Aorta (tissue), 5 donors: ENCODE results near the gene C5orf15. TPM values are rescaled to one million over a fixed set of nuclear protein-coding genes. Genes with fewer than 3 reads are reported as not detected.

Experiments used
- ATAC-seq: fragments of 200-7000 bp; cut with Tn5 transposase; one replicate; pipeline ENCODE4 v1.9.1; 2022; ENCODE audit warnings: moderate library complexity; ENCODE audit not compliant: low FRiP score
- DNase-seq, 2 donors: peaks; one replicate each; pipeline ENCODE4 v3.0.0-alpha.2; 2020
- H3K27ac ChIP-seq, 2 donors: one replicate each; pipeline ENCODE4 v1.5.1; 2013; ENCODE audit warnings: low read length in 2 of 2, mild to moderate bottlenecking in 2 of 2, moderate library complexity in 2 of 2, control low read depth in 1 of 2, inconsistent platforms in 1 of 2, low read depth in 1 of 2
- H3K27me3 ChIP-seq, 2 donors: one replicate each; pipeline ENCODE4 v1.6.1; 2013; ENCODE audit warnings: control low read depth in 1 of 2, low read length in 1 of 2, mild to moderate bottlenecking in 1 of 2, moderate library complexity in 1 of 2; ENCODE audit not compliant: insufficient read depth in 2 of 2, control insufficient read depth in 1 of 2
- H3K36me3 ChIP-seq, 2 donors: one replicate each; pipeline ENCODE4 v1.6.1; 2013; ENCODE audit warnings: control low read depth in 1 of 2, low read length in 1 of 2, mild to moderate bottlenecking in 1 of 2; ENCODE audit not compliant: insufficient read depth in 2 of 2, control insufficient read depth in 1 of 2
- H3K4me1 ChIP-seq, 2 donors: one replicate each; pipeline ENCODE4 v1.6.1; 2013; ENCODE audit warnings: low read length in 2 of 2, control low read depth in 1 of 2, mild to moderate bottlenecking in 1 of 2, moderate library complexity in 1 of 2; ENCODE audit not compliant: insufficient read depth in 2 of 2, control insufficient read depth in 1 of 2
- H3K4me3 ChIP-seq, 2 donors: one replicate each; pipeline ENCODE4 v1.5.1; 2013; ENCODE audit warnings: low read length in 2 of 2, control low read depth in 1 of 2, mild to moderate bottlenecking in 1 of 2
- H3K9me3 ChIP-seq: one replicate; pipeline ENCODE4 v1.6.1; 2013; ENCODE audit warnings: mild to moderate bottlenecking, low read length; ENCODE audit not compliant: control insufficient read depth
- WGBS, 2 donors: extraction: QIAGEN DNeasy Blood & Tissue Kit; methylation state at CpG; one replicate each; pipeline ENCODE4 v1.1.7; 2013; 5-methylcytosine and 5-hydroxymethylcytosine counted together
- intact Hi-C, 2 donors: fragments of 100-400 bp; cut with DNase I; formaldehyde crosslinking; loops; one replicate each; pipeline versions ENCODE4 v1.14.2 to v1.15.0; 2022
- polyA plus RNA-seq, 2 donors: library from polyadenylated mRNA; stranded (reverse); fragments of 200-250 nt; gene quantifications; one replicate each; pipeline ENCODE4 v1.2.3, GENCODE V29; 2013
- total RNA-seq, 2 donors: library from RNA; stranded (reverse); fragmentation: NEBNext Ultra II Directional; extraction: Animal tissue kit (Norgen Biotek cat#: 25700); gene quantifications; one replicate each; pipeline ENCODE4 v1.2.1, GENCODE V29; 2021
- donor health status: healthy with polysubstance abuse.
- donor health status: Bipolar disorder and iron deficiency.
- donor health status: DM: no; HTN: no; CAD: no.
- donor health status: DM: no; HTN: no; CAD: no.
- donor health status: DM: yes; HTN: yes; CAD: no.

The C5orf15 gene
- total and polyA plus RNA-seq, 4 donors, result 18.7 to 34.4 (median 31.4) TPM

DNA sequence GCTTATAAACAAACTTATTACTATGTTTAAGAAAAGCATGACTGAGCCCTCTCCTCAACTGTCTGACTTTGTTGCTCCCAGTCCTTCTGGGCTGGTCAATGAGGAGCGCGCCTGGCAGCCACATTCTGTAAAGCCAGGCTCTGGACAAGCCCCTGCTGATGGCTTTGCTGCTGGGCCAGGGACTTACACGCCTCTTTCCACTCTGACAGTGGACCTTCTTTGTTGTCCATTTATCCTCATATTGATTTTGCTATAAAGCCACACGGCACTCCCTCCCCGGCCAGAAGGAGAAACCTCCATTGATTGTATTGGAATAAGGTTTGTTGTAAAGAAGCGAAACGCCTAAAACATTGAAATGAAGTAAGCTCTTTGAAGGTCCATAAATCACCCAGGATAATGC lies 50.6 kb downstream of the C5orf15 start:
- Histone ChIP-seq H3K9me3 (no peaks in the 10 kb centered on the region), H3K27ac (no peak overlapping the region), H3K36me3 (no peaks in the 10 kb centered on the region), H3K4me1 (no peaks in the 10 kb centered on the region), H3K4me3 (no peak overlapping the region), H3K27me3 (no peaks in the 10 kb centered on the region)
- WGBS, 2 donors, result 91 to 93% methylated on average over 7 of the region's 7 CpGs
- intact Hi-C loops, result no loop called here
- DNase-seq, result no peak
- ATAC-seq, result no peak

DNA sequence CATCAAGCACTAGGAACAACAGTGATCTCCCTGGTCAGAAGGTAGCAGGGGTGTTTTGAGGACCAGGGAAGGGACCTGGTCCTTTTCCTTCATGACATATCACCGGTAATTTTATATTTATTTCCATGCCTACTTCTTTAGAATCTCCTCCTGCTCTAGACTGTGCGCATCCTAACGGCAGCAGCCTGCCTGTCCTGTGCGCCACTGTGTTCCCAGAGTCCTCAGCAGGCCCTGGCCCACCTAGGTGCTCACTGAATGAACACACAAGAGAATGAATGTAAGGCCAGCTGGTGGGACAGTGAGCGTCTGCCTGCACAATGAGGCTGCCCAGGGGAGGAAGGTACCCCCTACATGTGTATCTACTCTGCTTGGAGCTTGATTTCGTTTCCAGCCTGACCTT lies 51.5 kb downstream of the C5orf15 start:
- Histone ChIP-seq H3K27me3 (no peaks in the 10 kb centered on the region), H3K36me3 (no peaks in the 10 kb centered on the region), H3K4me3 (no peak overlapping the region), H3K9me3 (no peaks in the 10 kb centered on the region), H3K27ac (no peak overlapping the region), H3K4me1 (no peaks in the 10 kb centered on the region)
- no peak for ATAC-seq
- 93 to 95% methylated on average over 6 of the region's 6 CpGs for WGBS, 2 donors
- no peak for DNase-seq
- intact Hi-C loops, result no loop called here

DNA sequence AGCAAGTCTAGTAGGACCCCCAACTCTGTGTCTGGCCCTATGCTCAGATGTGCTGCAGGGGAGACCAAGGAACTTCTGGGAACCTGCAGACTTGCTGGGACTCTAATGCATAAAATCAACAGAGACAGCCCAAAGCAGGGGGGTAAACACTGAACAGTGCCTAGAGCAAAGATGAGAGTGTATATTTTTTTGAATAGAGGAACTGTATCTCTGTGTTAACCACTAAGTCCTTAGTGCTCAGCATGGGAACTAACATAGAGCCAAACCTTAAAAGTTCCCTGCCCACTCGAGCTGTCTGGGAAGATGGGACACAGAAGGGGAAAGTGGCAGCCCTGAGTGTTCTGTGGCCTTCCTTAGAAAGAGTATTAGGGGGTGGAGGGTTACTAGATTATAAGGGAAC lies 51.9 kb downstream of the C5orf15 start:
- DNase-seq (no peak), ATAC-seq (no peak)
- Histone ChIP-seq H3K27me3 (no peaks in the 10 kb centered on the region), H3K27ac (no peak overlapping the region), H3K36me3 (no peaks in the 10 kb centered on the region), H3K9me3 (no peaks in the 10 kb centered on the region), H3K4me1 (no peaks in the 10 kb centered on the region), H3K4me3 (no peak overlapping the region)
- WGBS, 2 donors, result 85 to 94% methylated on average over 1 of the region's 1 CpG
- intact Hi-C loops, result no loop called here

DNA sequence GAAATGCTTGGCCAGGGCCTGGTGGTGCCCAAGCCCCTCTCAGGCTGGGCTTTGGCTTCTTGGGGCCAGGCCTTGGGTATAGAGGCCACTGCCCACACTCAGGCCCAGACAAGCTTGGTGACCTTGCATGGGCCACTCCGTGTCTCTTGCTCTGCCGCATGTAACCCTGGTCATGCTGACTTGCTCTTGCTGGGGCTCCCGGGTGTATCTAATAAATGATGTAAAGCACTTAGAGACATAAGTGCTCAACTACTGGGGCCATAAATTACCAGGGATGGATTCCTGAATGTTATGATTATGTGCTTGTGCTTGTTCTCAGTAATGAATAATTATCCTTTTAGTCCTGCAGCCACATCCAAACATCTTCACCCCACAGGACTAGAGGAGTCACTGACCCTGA lies 54.0 kb downstream of the C5orf15 start:
- Histone ChIP-seq H3K27me3 (no peaks in the 10 kb centered on the region), H3K9me3 (no peaks in the 10 kb centered on the region), H3K4me1 (no peaks in the 10 kb centered on the region), H3K36me3 (no peaks in the 10 kb centered on the region), H3K27ac (no peak overlapping the region), H3K4me3 (no peak overlapping the region)
- intact Hi-C loops, result no loop called here
- ATAC-seq, result no peak
- DNase-seq, result no peak
- WGBS, 2 donors, result 88 to 94% methylated on average over 3 of the region's 3 CpGs

DNA sequence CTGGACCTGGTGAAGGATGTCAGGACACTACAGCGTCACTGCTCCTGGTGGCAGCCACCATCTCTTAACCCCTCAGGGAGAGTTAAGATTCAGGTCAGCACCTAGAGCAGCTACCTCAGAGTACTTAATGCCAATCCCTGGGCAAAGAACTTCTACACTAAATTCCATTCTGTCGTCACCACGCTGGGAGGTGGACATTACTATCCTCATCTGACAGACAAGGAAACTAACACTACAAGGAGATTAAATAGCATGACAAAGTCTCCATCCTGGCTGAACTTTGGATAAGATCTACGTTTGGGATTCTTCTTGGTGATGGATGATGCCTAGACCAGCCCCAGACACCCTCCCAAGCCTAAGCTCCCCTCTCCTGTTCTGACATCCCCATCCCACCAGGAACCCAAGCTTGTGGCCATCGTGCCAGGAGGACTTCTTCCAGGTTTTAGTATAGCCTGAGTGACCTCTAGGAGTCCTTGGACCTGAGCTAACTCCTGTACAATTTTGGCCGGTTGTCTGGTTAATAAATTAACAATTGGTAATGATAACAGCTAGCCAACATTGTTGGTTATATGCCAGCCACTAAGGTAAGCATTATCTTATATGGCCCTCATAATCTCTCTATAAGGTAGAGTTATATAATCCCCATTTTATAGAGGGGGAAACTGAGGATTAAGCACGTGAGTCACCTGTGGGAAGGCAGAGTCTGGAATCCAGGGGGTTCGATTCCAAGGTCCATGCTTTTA lies 54.8 kb downstream of the C5orf15 start:
- H3K36me3 ChIP-seq, result no peaks in the 10 kb centered on the region
- WGBS, 2 donors, result 90% methylated on average over 8 of the region's 8 CpGs
- intact Hi-C loops, result no loop called here

DNA sequence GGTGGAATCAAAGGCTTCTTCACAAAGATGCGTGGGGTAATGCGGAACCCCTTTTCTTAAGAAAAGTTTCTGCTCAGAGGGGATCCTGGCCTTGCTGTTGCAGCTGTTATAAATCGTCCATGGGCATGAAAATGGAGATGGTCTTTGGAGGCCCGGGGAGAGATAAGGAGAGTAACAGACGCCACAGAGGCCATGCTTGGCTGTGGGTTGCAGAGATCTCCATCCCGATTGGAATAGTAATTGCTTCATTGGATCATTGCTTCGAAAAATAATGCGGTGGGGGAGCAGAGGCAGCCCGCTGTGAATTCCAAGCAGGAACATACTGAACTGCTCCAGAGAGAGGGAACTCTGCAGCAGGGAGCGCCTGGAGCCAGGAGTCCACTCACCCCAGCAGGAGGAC lies 55.5 kb downstream of the C5orf15 start:
- ATAC-seq (no peak), DNase-seq (no peak)
- H3K27ac ChIP-seq, result no peak overlapping the region
- H3K27me3 ChIP-seq, result no peaks in the 10 kb centered on the region
- H3K36me3 ChIP-seq, result no peaks in the 10 kb centered on the region
- intact Hi-C loops, result no loop called here
- no peaks in the 10 kb centered on the region for H3K4me1 ChIP-seq
- WGBS, 2 donors, result 80 to 88% methylated on average over 10 of the region's 10 CpGs
- H3K4me3 ChIP-seq, result no peak overlapping the region
- no peaks in the 10 kb centered on the region for H3K9me3 ChIP-seq

More for the DNA sequence above, 54.8 kb downstream of the C5orf15 start:
- Histone ChIP-seq H3K27me3 (no peaks in the 10 kb centered on the region), H3K4me1 (no peaks in the 10 kb centered on the region), H3K27ac (no peak overlapping the region), H3K9me3 (no peaks in the 10 kb centered on the region), H3K4me3 (no peak overlapping the region)
- ATAC-seq (no peak), DNase-seq (no peak)

DNA sequence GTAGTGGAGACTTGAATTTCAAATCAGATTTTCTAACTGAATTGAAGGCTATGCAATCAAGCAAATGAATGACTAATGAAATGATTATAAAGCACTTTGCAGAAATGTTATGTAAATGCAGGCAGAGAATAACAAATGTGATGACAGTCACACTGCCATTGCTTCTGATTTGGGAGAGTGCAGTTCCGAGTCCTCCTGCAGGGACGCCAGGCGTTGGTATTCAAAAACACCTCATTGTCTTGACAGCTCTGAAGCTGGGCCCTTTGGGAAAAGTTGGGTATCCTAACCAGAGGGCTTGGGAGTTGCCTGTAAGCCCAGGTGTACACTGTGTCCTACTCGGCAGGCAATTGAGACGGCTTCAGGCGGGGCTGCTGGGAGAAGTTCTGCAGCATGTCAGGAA lies 57.9 kb downstream of the C5orf15 start:
- no peak for ATAC-seq
- H3K4me1 ChIP-seq, result no peaks in the 10 kb centered on the region
- H3K4me3 ChIP-seq, result no peak overlapping the region
- intact Hi-C loops, result no loop called here
- H3K27ac ChIP-seq, result no peak overlapping the region
- H3K9me3 ChIP-seq, result no peaks in the 10 kb centered on the region
- H3K36me3 ChIP-seq, result no peaks in the 10 kb centered on the region
- no peaks in the 10 kb centered on the region for H3K27me3 ChIP-seq
- no peak for DNase-seq
- 84 to 89% methylated on average over 6 of the region's 6 CpGs for WGBS, 2 donors

DNA sequence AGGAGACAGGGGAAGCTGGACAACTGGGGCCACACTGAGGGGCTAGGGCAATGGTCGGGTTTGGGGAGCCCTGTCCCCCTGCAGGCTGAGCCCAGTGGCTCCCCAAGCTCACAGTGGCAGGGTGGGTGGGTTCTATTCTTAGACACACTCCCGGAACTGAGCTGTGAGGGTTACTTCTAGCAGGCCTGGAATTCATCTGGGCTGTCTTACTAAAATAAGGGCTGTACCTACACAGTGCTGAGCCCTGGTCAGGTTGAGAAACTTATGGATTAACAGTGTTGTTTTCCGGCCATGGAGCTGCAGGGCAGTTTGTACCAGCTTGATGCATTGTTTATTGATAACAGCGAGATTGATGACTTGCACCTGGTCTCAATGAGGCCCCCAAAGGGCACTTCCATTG lies 58.8 kb downstream of the C5orf15 start:
- Histone ChIP-seq H3K27me3 (no peaks in the 10 kb centered on the region), H3K36me3 (no peaks in the 10 kb centered on the region), H3K4me3 (no peak overlapping the region), H3K9me3 (no peaks in the 10 kb centered on the region), H3K27ac (no peak overlapping the region), H3K4me1 (no peaks in the 10 kb centered on the region)
- no peak for DNase-seq
- 82% methylated on average over 4 of the region's 4 CpGs for WGBS, 2 donors
- no peak for ATAC-seq
- intact Hi-C loops, result no loop called here

DNA sequence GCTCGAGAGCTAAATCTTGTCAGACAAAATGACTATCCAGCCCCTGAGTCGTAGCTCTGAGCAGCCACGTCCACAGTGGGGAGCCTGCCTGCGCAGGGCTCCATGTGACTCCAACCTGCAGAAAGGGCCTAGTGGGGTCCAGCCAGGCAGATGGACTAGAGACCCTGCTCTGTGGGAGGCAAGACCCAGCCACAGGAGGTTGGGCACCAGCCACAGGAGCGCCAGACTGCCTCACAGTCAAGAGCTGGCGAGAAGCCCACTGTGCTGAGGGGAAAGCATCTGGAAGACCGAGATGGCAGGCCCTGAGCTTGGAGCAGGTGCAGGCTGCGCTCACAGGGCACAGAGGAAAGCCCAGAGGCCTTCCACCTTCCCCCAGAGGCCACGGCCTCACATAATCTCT lies 61.4 kb downstream of the C5orf15 start:
- ATAC-seq (no peak), DNase-seq (no peak)
- H3K36me3 ChIP-seq, result no peaks in the 10 kb centered on the region
- WGBS, 2 donors, result 73 to 75% methylated on average over 9 of the region's 9 CpGs
- no peak overlapping the region for H3K27ac ChIP-seq
- intact Hi-C loops, result no loop called here
- no peak overlapping the region for H3K4me3 ChIP-seq
- H3K4me1 ChIP-seq, result no peaks in the 10 kb centered on the region
- H3K9me3 ChIP-seq, result no peaks in the 10 kb centered on the region
- H3K27me3 ChIP-seq, result no peaks in the 10 kb centered on the region
